Epithelial cell of proximal tubule (primary cell): ENCODE data around the gene IRGQ. TPM values are rescaled to one million over a fixed set of nuclear protein-coding genes. Genes with fewer than 3 reads are reported as not detected.

Source experiments
- DNase-seq: peaks from one replicate; pipeline ENCODE4 v3.0.0-alpha.2; 2011; ENCODE audit warnings: low read depth
- H3K4me3 ChIP-seq: 2 replicates; pipeline ENCODE4 v1.5.1; 2011; ENCODE audit warnings: low read depth, mild to moderate bottlenecking, low read length
- CTCF ChIP-seq: conservative IDR thresholded peaks from 2 replicates; pipeline ENCODE4 v1.5.1; 2012; ENCODE audit warnings: low read depth, mild to moderate bottlenecking, low read length
- total RNA-seq: library from RNA; depleted of rRNA; stranded (reverse); fragments of >200 nt; gene quantifications from 2 replicates; pipeline ENCODE4 v1.2.3, GENCODE V29; 2015

IRGQ gene
- total RNA-seq, 1 donor from 2014 or later, result 20.8 TPM

- no peak for DNase-seq
- no peak for TF ChIP-seq CTCF
Observed at GRCh38 chr19:43634068-43634467, 38.1 kb upstream of the IRGQ start.

GRCh38 chr19:43633520-43633919 lies 37.6 kb upstream of the IRGQ start:
- no peak overlapping the region for H3K4me3 ChIP-seq
- no peak for TF ChIP-seq CTCF

More at GRCh38 chr19:43634068-43634467, 38.1 kb upstream of the IRGQ start:
- no peak overlapping the region for H3K4me3 ChIP-seq

GRCh38 chr19:43631491-43631890 lies 35.6 kb upstream of the IRGQ start:
- H3K4me3 ChIP-seq, result no peak overlapping the region
- TF ChIP-seq CTCF, result no peak
- no peak for DNase-seq

More at GRCh38 chr19:43633520-43633919, 37.6 kb upstream of the IRGQ start:
- no peak for DNase-seq

- no peak overlapping the region for H3K4me3 ChIP-seq
- no peak for TF ChIP-seq CTCF
- DNase-seq, result no peak
Observed at GRCh38 chr19:43628646-43629326, 32.9 kb upstream of the IRGQ start.

GRCh38 chr19:43626838-43627237 lies 30.9 kb upstream of the IRGQ start:
- DNase-seq, result no peak
- H3K4me3 ChIP-seq, result no peak overlapping the region
- no peak for TF ChIP-seq CTCF

- H3K4me3 ChIP-seq, result no peak overlapping the region
- no peak for DNase-seq
Observed at GRCh38 chr19:43625918-43626579, 30.1 kb upstream of the IRGQ start.

More at GRCh38 chr19:43625918-43626579, 30.1 kb upstream of the IRGQ start:
- no peak for TF ChIP-seq CTCF
